ENCODE measurements around the gene PCDHB3.
"Not testable (repeated sequence)": the region's sequence is repeated elsewhere in the genome, so short reads cannot be mapped to it uniquely, and the experiment has no call there.

The PCDHB3 gene

GRCh38 chr5:141149812-141150211 lies 49.5 kb downstream of the PCDHB3 start, which contains the start of gene PCDHB6:
TSS of gene PCDHB6 (plus strand) at chr5:141150057. CDS start at chr5:141150258, 201 bp downstream.
- no peaks in the 10 kb centered on the region for H3K9me3 ChIP-seq (ENCODE audit: control insufficient read depth, low read length)
- no peak for TF ChIP-seq CTCF (IDR thresholded peaks at IDR 0.05)

GRCh38 chr5:141150224-141150992 lies 50.1 kb downstream of the PCDHB3 start:
- H3K4me1 ChIP-seq: no peaks in the 10 kb centered on the region
- H3K27me3 ChIP-seq (ENCODE audit: control insufficient read depth, insufficient read depth, low read length): peaks cover 14% of the 10 kb centered on the region
- H3K4me3 ChIP-seq (ENCODE audit: low read depth, low read length): no peak overlapping the region
- no peak overlapping the region for H3K4me2 ChIP-seq (ENCODE audit: low read length)
- no peaks in the 10 kb centered on the region for H3K79me2 ChIP-seq
- peaks cover 3% of the 10 kb centered on the region for H3K36me3 ChIP-seq (ENCODE audit: control insufficient read depth, insufficient read depth, low read length)
- no peaks in the 10 kb centered on the region for H3K9me3 ChIP-seq (ENCODE audit: control insufficient read depth, low read length)
- H3K9ac ChIP-seq: no peak overlapping the region
- H3K27ac ChIP-seq: no peak overlapping the region
- no peak for TF ChIP-seq CTCF (IDR thresholded peaks at IDR 0.05)
- H2AFZ ChIP-seq: no peak overlapping the region

More at GRCh38 chr5:141149812-141150211, 49.5 kb downstream of the PCDHB3 start, which contains the start of gene PCDHB6:
- Histone ChIP-seq H3K4me1 (no peaks in the 10 kb centered on the region), H3K9ac (no peak within 1 kb of the TSS), H2AFZ (no peak within 1 kb of the TSS), H3K36me3 (ENCODE audit: control insufficient read depth, insufficient read depth, low read length) (peaks cover 3% of the 10 kb centered on the region), H3K4me2 (ENCODE audit: low read length) (no peak within 1 kb of the TSS), H3K27ac (no peak within 1 kb of the TSS), H3K4me3 (ENCODE audit: low read depth, low read length) (no peak within 1 kb of the TSS), H3K27me3 (ENCODE audit: control insufficient read depth, insufficient read depth, low read length) (peaks cover 14% of the 10 kb centered on the region), H3K79me2 (no peaks in the 10 kb centered on the region)

- peaks cover 3% of the 10 kb centered on the region for H3K36me3 ChIP-seq (ENCODE audit: control insufficient read depth, insufficient read depth, low read length)
- no peak overlapping the region for H3K27ac ChIP-seq
- H3K4me2 ChIP-seq (ENCODE audit: low read length): no peak overlapping the region
- H2AFZ ChIP-seq: no peak overlapping the region
- TF ChIP-seq CTCF (IDR thresholded peaks at IDR 0.05): no peak
- H3K9ac ChIP-seq: no peak overlapping the region
- no peaks in the 10 kb centered on the region for H3K4me1 ChIP-seq
- H3K27me3 ChIP-seq (ENCODE audit: control insufficient read depth, insufficient read depth, low read length): peaks cover 14% of the 10 kb centered on the region
- no peak overlapping the region for H3K4me3 ChIP-seq (ENCODE audit: low read depth, low read length)
- no peaks in the 10 kb centered on the region for H3K79me2 ChIP-seq
- no peaks in the 10 kb centered on the region for H3K9me3 ChIP-seq (ENCODE audit: control insufficient read depth, low read length)
Measured at GRCh38 chr5:141150993-141151325, 50.7 kb downstream of the PCDHB3 start.

- not testable (repeated sequence) for H3K9ac ChIP-seq; H3K4me3 ChIP-seq (ENCODE audit: low read depth, low read length); H3K9me3 ChIP-seq (ENCODE audit: control insufficient read depth, low read length); H3K79me2 ChIP-seq; H3K36me3 ChIP-seq (ENCODE audit: control insufficient read depth, insufficient read depth, low read length); H3K4me1 ChIP-seq; H3K27ac ChIP-seq; H2AFZ ChIP-seq; H3K4me2 ChIP-seq (ENCODE audit: low read length)
- H3K27me3 ChIP-seq (ENCODE audit: control insufficient read depth, insufficient read depth, low read length): peaks cover 14% of the 10 kb centered on the region
Measured at GRCh38 chr5:141151632-141152031, 51.4 kb downstream of the PCDHB3 start.

- not testable (repeated sequence) for H3K36me3 ChIP-seq (ENCODE audit: control insufficient read depth, insufficient read depth, low read length); H3K4me1 ChIP-seq; H3K9ac ChIP-seq; H3K9me3 ChIP-seq (ENCODE audit: control insufficient read depth, low read length); H3K4me2 ChIP-seq (ENCODE audit: low read length); H3K4me3 ChIP-seq (ENCODE audit: low read depth, low read length); H3K27ac ChIP-seq; H3K79me2 ChIP-seq; H2AFZ ChIP-seq
- peaks cover 14% of the 10 kb centered on the region for H3K27me3 ChIP-seq (ENCODE audit: control insufficient read depth, insufficient read depth, low read length)
Measured at GRCh38 chr5:141152096-141152495, 51.8 kb downstream of the PCDHB3 start.
